HG02852 (cell line): ENCODE results near the gene FXYD7.
"Not testable (repeated sequence)": the region's sequence is repeated elsewhere in the genome, so short reads cannot be mapped to it uniquely, and the experiment has no call there.

Source experiments
- ATAC-seq: cut with Tn5 transposase; IDR thresholded peaks from one replicate; pipeline ENCODE4 v1.9.1; 2021; ENCODE audit warnings: mild to moderate bottlenecking, moderate library complexity; ENCODE audit not compliant: unreplicated experiment

The FXYD7 gene

GRCh38 chr19:35125749-35126623 is 17.1 kb upstream of the FXYD7 start:
- ATAC-seq, result no peak

DNA sequence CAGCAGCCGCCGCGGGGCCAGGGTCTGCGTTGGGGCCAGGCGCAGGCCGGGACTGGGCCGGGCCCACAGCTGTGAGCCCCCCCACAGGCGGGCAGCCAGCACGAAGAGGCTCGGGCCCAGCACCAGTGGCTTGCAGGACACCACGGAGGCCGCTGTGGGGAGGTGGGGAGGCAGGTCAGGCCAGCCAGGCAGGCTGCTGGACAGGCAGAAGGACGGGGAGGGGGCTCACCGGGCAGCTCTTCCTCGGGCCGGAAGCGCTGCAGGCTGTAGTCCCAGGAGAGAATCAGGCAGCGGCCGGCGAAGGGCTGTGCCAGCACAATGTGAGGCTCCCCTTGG is 16.5 kb upstream of the FXYD7 start:
- no peak for ATAC-seq

- no peak for ATAC-seq
Observed at GRCh38 chr19:35127871-35128270, 15.2 kb upstream of the FXYD7 start.

GRCh38 chr19:35128398-35129057 is 14.5 kb upstream of the FXYD7 start:
- no peak for ATAC-seq

DNA sequence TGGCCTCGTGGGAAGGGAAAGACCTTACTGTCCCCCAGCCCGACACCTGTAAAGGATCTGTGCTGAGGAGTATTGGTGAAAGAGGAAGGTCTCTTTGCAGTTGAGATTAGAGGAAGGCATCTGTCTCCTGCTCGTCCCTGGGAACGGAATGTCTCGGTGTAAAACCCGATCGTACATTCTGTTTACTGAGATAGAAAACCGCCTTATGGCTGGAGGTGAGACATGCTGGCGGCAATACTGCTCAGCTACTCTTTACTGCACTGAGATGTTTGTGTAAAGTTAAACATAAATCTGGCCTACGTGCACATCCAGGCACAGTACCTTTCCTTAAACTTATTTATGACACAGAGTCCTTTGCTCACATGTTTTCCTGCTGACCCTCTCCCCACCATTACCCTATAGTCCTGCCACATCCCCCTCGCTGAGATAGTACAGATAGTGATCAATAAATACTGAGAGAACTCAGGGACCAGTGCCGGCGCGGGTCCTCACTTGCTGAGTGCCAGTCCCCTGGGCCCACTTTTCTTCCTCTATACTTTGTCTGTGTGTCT is 13.3 kb upstream of the FXYD7 start:
- ATAC-seq, result not testable (repeated sequence)

DNA sequence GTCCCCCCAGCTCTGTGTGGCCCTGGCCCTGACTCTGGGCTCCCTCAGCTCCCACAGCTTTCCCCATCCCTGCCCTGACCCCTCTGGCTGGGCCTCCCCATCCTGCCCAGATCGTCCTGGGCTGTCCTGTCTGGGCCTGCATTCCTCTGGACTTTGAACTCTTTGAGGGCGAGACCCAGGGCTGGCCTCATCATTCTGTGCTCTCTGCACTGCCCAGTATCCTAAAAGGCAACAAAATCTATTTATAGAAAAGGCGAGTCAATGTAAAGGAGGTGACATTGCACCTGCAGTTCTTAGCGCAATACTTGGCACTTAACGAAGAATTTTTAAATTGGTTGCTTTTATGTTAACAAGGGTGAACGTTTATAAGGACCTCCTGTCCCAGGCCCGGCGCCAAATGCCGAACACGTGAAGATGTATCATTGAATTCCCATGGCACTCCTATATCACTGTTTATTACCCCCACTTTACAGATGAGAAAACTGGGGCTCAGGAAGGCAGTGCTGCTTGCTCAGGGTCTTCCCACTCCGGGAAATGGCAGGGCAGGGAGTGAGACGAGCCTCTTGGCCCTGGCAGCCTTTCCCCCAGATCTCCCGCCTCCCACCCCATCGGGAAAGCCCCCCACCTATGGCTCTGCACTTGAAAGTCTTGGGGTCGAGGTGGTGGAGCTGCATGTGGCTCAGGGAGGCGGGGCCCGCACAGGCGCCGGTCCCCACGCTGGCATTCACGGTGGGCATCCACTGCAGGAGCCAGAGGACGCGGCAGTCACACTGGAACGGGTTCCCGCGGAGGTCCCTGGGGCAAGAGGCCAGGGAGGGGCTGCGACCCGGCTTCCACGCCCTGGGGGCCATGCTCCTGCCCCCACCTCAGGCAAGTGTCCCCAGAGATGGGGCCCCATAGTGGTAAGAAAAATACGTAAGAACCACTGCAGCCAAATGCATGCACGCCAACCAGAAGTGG is 12.0 kb upstream of the FXYD7 start:
- no peak for ATAC-seq

DNA sequence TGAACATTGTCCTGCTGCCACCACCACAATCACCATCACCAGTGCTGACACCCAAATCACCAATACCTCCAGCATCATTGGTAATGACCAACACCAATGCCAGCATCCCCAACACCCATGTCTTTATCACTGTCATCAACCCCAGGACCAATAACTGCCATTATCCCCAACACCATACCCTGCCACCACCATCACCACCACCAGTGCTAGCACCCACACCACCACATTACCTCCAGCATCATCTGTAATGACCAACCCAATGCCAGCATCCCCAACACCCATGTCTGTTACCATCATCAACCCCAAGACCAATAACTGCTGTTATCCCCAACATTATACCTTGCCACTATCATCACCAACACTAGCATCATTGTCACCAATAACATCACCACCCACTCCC is 10.8 kb upstream of the FXYD7 start:
- ATAC-seq, result no peak

DNA sequence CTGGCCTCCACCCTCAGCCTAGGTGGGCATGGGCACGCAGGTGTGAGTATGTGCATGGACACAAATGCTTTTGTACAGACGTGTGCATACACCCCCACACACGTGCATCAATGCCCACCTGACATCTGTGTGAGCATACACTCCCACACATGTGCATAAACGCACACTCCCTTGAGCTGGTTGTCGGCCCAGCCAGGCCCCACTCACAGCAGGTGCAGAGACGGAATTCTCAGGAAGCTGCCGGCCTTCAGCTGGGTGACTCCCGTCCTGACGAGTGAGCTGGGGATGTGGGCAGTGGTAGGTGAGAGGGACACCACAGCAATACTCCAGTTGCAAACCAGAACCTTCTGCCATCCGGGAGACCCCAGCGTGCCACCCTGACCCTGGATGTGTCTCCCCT is 9.2 kb upstream of the FXYD7 start:
- ATAC-seq, result no peak

DNA sequence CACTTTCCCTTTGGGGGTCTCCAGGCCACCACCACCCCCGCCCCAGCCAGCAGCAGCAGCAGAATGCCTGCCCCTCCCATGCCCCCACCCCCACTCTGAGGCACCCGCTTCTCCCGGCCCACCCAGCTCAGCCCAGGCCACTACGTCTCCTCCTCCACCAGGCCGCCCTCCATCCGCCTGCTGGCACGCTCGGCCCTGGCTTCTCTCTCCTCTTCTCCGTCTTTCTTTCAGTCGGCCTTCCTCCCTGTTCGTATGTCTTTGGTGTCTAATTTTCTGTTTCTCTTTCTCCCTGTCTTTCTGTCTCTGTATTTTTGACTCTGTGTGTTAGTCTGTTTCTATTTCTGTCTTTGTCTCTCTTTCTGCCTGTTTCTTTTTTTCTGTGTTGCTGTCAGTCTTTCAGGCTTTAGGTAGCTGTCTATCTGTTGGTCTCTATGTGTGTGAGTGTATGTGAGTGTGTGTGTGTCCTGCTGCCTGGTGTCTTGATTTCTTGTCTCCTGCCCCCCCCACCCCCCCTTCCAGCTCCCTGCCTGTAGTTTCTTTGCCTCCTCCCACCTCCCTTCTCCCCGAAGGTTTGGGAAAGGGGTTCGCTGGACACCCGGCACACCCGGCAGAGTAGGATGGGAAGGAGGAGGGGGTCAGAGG is 8.3 kb upstream of the FXYD7 start, which contains the start of gene LGI4:
LGI4 (minus strand) TSS at position 459 of the 642 bp plus-strand sequence; CDS start at position 80, 379 bp downstream.
- ATAC-seq, result no peak

DNA sequence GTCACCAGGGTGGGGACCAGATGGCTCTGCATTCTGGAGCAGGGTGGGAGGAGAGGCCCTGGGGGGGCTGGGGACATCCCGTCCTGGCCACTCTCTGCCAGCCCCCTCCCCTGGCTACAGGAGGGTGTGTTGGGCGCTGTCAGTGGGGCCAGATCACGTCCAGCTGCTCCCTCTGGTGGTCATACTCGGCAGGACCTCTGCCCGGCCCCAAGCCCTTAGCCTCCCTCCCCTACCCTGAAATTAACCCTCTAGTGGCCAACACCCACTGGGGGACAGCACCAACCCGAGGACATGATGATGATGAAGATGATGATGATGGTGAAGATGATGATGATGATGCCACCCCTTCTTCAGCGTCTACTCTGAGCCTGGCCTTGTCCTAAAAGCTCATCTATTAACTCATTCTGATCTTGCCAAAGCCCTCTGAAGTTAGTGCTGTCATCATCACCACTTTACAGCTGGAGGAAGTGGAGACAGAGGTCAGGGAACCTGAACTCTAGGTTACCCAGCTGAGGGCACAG is 7.6 kb upstream of the FXYD7 start:
- ATAC-seq, result no peak

- ATAC-seq, result no peak
Observed at GRCh38 chr19:35136231-35136630, 6.8 kb upstream of the FXYD7 start.

DNA sequence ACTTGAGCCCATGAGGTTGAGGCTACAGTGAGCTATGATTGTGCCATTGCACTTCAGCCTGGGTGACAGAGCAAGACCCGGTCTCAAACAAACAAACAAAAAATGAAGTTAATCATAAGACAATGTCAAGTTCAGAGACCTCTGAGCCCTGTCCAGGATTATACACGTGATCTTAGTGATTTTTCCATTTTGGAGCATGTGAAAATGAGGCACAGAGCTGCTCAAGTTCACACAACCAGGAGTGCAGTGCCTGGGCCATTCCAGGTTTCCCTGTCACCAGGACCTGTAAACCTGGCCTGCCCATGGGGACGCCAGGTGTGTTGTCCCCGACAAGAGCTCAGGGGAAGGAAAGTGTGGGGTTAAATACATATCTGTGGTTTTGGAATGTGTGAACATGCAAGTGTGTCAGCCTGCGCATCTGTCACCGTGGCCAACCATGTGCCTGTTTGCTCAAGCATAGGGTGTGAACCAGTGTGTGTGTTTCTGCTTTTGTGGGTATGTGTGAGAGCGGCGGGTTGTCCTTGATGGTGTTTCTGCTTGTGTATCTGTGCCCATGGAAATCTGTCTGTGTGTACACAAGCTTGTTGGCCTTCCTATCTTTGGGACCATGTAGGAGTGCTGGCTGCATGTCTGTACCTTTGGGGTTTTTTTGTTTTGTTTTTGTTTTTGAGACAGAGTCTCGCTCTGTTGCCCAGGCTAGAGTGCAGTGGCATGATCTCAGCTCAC is 5.9 kb upstream of the FXYD7 start:
- no peak for ATAC-seq

DNA sequence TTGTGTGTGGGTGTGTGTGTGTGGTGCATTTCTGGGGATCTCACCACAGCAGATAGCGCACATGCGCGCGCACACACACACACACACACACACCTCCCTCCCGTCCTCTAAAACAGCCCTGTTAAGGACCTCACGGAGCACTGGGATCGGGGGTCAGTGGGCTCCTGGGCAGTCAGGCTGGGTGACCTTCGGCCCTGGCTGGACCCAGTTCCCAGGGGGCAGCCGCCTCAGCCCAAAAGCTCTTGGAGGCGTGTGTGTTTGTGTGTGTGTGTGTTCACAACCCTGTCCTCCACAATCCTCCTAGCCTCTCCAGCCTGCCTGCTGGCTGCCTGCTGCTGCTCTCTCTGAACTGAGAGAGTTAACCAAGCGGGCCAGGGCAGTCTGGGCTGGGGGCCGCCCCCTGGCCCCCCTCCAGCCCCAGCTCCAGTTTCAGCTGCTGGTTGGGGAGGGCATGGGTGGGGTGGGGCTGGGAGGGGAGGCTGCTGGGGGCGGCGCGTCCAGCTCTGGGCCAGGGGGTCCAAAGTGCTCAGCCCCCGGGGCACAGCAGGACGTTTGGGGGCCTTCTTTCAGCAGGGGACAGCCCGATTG is 4.7 kb upstream of the FXYD7 start, which contains the start of gene FXYD1:
FXYD1 (plus strand) TSS at position 520 of the 588 bp plus-strand sequence. CDS start 1,256 bp downstream, outside the sequence.
- no peak for ATAC-seq

DNA sequence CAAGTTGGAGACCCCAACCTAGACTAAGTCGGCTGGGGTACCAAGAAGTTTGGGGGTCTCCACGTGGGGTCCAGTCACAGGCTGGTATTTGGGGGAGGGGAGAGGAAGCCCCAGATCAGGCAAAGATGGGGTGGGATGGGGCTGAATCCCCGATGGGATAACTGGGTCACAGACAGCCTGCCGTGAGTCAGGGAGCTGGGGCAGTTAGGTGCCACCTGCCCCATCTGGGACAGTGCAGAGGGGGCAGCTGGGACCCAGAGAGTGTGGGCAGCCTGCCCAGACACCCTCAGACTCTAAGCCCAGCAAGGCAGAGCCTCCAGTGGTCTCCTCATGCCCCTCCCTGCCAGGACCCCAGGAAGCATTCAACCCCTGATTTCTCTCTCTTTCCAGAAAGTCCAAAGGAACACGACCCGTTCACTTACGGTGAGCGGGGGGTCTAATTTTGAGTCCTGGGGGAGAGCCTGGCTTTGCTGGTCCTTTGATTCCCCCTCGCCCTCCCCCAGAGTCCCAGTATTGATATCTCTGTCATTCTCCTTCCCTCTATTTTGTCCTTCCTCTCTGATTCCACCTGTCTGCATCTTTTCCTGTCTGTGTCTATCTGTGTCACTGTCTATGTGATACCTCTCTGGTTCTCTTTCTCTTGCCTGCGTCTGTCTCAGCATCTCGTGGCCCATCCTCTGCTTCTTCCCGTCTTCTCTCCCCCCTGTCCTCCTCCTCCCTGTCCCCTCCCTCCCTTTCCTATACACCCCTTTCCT is 2.7 kb upstream of the FXYD7 start:
- ATAC-seq, result no peak

DNA sequence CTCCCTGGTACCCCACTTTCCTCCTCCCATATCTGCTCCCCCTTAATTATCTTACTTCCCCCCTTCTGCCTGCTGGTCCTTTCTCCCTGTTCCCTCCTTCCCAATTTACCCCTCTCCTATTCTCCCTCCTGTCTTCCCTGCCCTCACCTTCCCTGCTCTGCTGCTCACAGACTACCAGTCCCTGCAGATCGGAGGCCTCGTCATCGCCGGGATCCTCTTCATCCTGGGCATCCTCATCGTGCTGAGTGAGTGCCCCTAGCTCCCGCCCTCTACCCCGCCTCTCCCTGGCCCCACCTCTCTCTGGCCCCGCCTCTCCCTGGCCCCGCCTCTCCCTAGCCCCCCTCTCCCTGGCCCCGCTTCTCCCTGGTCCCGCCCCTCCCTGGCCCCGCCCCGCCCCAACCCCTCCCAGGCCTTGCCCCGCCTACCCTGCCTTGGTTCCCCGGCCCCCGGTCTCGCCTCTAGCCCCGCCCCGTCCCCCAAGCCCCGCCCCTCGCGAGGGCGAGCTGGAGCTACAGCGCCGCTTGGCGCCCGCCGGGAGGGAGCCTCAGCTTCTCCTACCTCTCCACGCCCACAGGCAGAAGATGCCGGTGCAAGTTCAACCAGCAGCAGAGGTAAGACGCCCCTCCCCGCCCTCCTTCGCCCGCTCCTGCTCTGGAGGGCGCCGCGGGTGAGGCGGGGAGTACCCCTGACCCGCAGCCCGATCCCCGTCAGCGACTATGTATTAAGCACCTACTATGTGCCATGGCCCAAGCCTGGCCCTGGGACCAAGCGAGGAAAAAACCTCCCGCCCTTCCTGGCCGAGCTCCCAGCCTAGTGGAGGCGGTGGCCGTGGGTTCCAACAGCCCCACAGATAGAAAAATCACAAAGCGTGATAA is 1.9 kb upstream of the FXYD7 start:
- peak; percentile 69 for ATAC-seq

GRCh38 chr19:35141837-35142605 is 1.0 kb upstream of the FXYD7 start:
- no peak for ATAC-seq
